ENCODE measurements around the gene ACTG1. TPM values are rescaled to one million over a fixed set of nuclear protein-coding genes. Genes with fewer than 3 reads are reported as not detected.

Gene ACTG1
- total RNA-seq, 1 donor from 2014 or later = 3,227 TPM

GRCh38 chr17:81460856-81461460 lies 51.6 kb downstream of the ACTG1 start:
- Mint-ChIP-seq H3K4me3 (ENCODE audit: low read depth) (no peak overlapping the region), H3K36me3 (ENCODE audit: insufficient read depth) (peaks cover 5% of the 10 kb centered on the region), H3K4me1 (ENCODE audit: low read depth) (peaks cover under 1% of the 10 kb centered on the region), H3K9me3 (ENCODE audit: low read depth) (no peaks in the 10 kb centered on the region), H3K27ac (no peak overlapping the region), H3K27me3 (no peaks in the 10 kb centered on the region)
- DNase-seq (ENCODE audit: low spot score, unreplicated experiment) = no peak
- TF ChIP-seq CTCF (IDR thresholded peaks at IDR 0.05; ENCODE audit: unreplicated experiment) = no peak

Other genes with a start within 250 kb of the ACTG1 start
- 128 and 130 TPM in 2 replicates for gene SLC38A10, start 217.5 kb downstream of the ACTG1 start, total RNA-seq
- gene BAHCC1, start 117.3 kb downstream of the ACTG1 start, total RNA-seq = 36.9 and 40.5 TPM in 2 replicates
- 4.8 and 5.3 TPM in 2 replicates for gene FSCN2, start 15.6 kb upstream of the ACTG1 start, total RNA-seq
- 46.5 and 47.7 TPM in 2 replicates for gene FAAP100, start 39.6 kb upstream of the ACTG1 start, total RNA-seq
- gene NPLOC4, start 124.3 kb upstream of the ACTG1 start, total RNA-seq = 93.8 and 102 TPM in 2 replicates
- 4.0 and 4.4 TPM in 2 replicates for gene TSPAN10, start 124.4 kb upstream of the ACTG1 start, total RNA-seq
- 0.50 TPM in 1 of 2 replicates, not detected in the other for gene PDE6G, start 143.7 kb upstream of the ACTG1 start, total RNA-seq
- 18.6 and 23.6 TPM in 2 replicates for gene OXLD1, start 153.8 kb upstream of the ACTG1 start, total RNA-seq
- 24.8 and 26.6 TPM in 2 replicates for gene CCDC137, start 153.9 kb upstream of the ACTG1 start, total RNA-seq
- gene ARL16, start 171.0 kb upstream of the ACTG1 start, total RNA-seq = 42.1 TPM in 2 replicates
- 127 and 141 TPM in 2 replicates for gene HGS, start 171.2 kb upstream of the ACTG1 start, total RNA-seq
- 63.6 and 63.9 TPM in 2 replicates for gene MRPL12, start 190.6 kb upstream of the ACTG1 start, total RNA-seq
- 36.9 and 40.9 TPM in 2 replicates for gene SLC25A10, start 199.5 kb upstream of the ACTG1 start, total RNA-seq